OCI-LY3 (cell line): ENCODE data around the gene KRTCAP2.
A peak's percentile ranks its signal among the peaks of the same experiment; 100 is the strongest.

Experiments used
- H2AFZ ChIP-seq: fragments of 200-600, 300-600 bp; shearing (Covaris generic); 2 replicates; pipeline ENCODE4 v1.6.0; 2014; ENCODE audit warnings: antibody characterized with exemption, low read depth, low read length
- H3K27ac ChIP-seq: fragments of 200-600, 300-600 bp; sonication (generic); 2 replicates; pipeline ENCODE4 v1.5.1; 2014; ENCODE audit warnings: mild to moderate bottlenecking, low read length, moderate library complexity, mixed read lengths
- H3K27me3 ChIP-seq: fragments of 200-600, 300-600 bp; sonication (generic); 2 replicates; pipeline ENCODE4 v1.6.1; 2014; ENCODE audit warnings: low read depth, low read length, mixed read lengths
- H3K36me3 ChIP-seq: fragments of 200-600, 300-600 bp; sonication (generic); replicated peaks from 2 replicates; pipeline ENCODE3; 2014; ENCODE audit warnings: low read depth, low read length, mixed read lengths
- H3K4me1 ChIP-seq: fragments of 300-600, 200-600 bp; sonication (generic); 2 replicates; pipeline ENCODE4 v1.6.1; 2014; ENCODE audit warnings: low read length, mixed read lengths
- H3K4me2 ChIP-seq: fragments of 200-600, 300-600 bp; sonication (generic); 2 replicates; pipeline ENCODE4 v1.6.1; 2014; ENCODE audit warnings: low read length, mixed read lengths
- H3K4me3 ChIP-seq: fragments of 300-600, 200-600 bp; sonication (generic); 2 replicates; pipeline ENCODE4 v1.5.1; 2014; ENCODE audit warnings: antibody characterized with exemption, mild to moderate bottlenecking, low read length, moderate library complexity
- H3K79me2 ChIP-seq: fragments of 300-600, 200-600 bp; shearing (Covaris generic); 2 replicates; pipeline ENCODE4 v1.6.1; 2014; ENCODE audit warnings: mild to moderate bottlenecking, low read length, mixed read lengths
- H3K9ac ChIP-seq: fragments of 300-600, 200-600 bp; shearing (Covaris generic); 2 replicates; pipeline ENCODE4 v1.6.0; 2014; ENCODE audit warnings: mild to moderate bottlenecking, low read length, moderate library complexity
- H3K9me3 ChIP-seq: fragments of 200-600, 300-600 bp; shearing (Covaris generic); 2 replicates; pipeline ENCODE4 v1.6.1; 2014; ENCODE audit warnings: low read length, mixed read lengths; ENCODE audit not compliant: insufficient read depth
- H4K20me1 ChIP-seq: fragments of 200-600, 300-600 bp; sonication (generic); 2 replicates; pipeline ENCODE4 v1.6.1; 2016; ENCODE audit warnings: low read length, mixed read lengths; ENCODE audit not compliant: insufficient read depth
- CTCF ChIP-seq: fragments of 200-600, 300-600 bp; sonication (generic); IDR thresholded peaks from 2 replicates; pipeline ENCODE4 v1.5.1; 2014; ENCODE audit warnings: antibody characterized with exemption, low read length, low read depth
- EZH2phosphoT487 ChIP-seq: fragments of 200-600 bp; shearing (Covaris generic); IDR thresholded peaks from 2 replicates; pipeline ENCODE4 v1.6.1; 2018; ENCODE audit warnings: antibody characterized with exemption, mixed run types, low read depth

Gene KRTCAP2

DNA sequence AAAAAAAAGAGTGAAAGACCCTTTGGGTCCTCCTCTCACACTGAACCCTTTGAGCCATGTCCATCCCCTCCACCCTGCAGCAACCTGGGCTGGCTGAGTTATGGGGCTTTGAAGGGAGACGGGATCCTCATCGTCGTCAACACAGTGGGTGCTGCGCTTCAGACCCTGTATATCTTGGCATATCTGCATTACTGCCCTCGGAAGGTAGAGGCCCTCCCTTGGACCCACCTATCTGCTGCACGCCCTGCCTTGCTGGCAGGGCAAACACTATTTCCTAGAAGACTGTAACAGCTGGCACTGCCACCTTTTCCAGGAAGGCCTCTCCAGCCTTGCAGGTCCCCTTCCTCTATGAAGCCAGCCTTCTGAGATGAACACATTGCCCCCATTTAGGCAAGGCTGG is 36.4 kb downstream of the KRTCAP2 start:
- Histone ChIP-seq H3K9me3 (no peaks in the 10 kb centered on the region), H3K27me3 (no peaks in the 10 kb centered on the region), H3K4me3 (peak overlapping the region; percentile 92), H3K9ac (peak overlapping the region; percentile 52), H3K4me1 (peaks cover 19% of the 10 kb centered on the region), H3K27ac (peak overlapping the region; percentile 19), H2AFZ (no peak overlapping the region), H3K36me3 (peaks cover 14% of the 10 kb centered on the region), H3K79me2 (peaks cover 41% of the 10 kb centered on the region), H4K20me1 (no peaks in the 10 kb centered on the region), H3K4me2 (peak overlapping the region; percentile 79)
- no peak for TF ChIP-seq EZH2phosphoT487
- no peak for TF ChIP-seq CTCF

DNA sequence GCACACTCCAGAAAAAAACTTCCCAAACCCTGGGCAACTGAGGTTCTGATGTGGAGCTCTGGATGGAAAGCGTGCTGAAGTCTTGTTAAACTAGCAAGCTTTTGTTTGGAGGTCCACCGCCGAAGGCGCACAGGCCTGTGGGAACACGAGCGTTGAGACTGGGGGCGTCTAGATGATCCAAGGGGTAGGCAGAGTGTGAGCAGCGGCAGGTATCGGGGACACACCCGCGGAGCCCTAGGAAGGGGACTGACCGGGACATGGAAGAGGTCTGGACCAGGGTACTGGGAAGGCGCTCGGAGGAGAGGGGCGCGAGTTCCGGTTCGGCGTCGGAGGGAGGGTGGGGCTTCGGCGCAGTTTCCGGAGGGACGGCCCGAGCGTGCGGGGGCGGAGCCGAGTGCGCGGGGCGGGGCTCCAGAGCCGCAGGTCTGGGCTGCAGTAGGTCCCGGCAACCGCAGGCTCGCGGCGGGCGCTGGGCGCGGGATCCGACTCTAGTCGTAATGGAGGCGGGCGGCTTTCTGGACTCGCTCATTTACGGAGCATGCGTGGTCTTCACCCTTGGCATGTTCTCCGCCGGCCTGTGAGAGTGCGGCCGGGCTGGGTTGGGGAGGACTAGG is 37.6 kb downstream of the KRTCAP2 start, which contains the start of gene SLC50A1:
TSS of gene SLC50A1 (plus strand) at position 438 of the 614 bp plus-strand sequence. CDS start at position 498, 60 bp downstream.
- peaks cover 41% of the 10 kb centered on the region for H3K79me2 ChIP-seq
- H3K4me3 ChIP-seq, result peak within 1 kb of the TSS; percentile 92
- no peak for TF ChIP-seq EZH2phosphoT487
- TF ChIP-seq CTCF, result no peak
- peak within 1 kb of the TSS; percentile 97 for H3K4me2 ChIP-seq
- peak within 1 kb of the TSS; percentile 87 for H2AFZ ChIP-seq
- peaks cover 14% of the 10 kb centered on the region for H3K36me3 ChIP-seq
- no peaks in the 10 kb centered on the region for H3K27me3 ChIP-seq
- no peaks in the 10 kb centered on the region for H3K9me3 ChIP-seq
- H3K4me1 ChIP-seq, result peaks cover 19% of the 10 kb centered on the region
- H4K20me1 ChIP-seq, result no peaks in the 10 kb centered on the region
- peak within 1 kb of the TSS; percentile 97 for H3K9ac ChIP-seq
- peak within 1 kb of the TSS; percentile 75 for H3K27ac ChIP-seq

GRCh38 chr1:155134880-155135414 is 38.2 kb downstream of the KRTCAP2 start:
- peak overlapping the region; percentile 61 for H3K27ac ChIP-seq
- no peaks in the 10 kb centered on the region for H3K27me3 ChIP-seq
- H3K9me3 ChIP-seq, result no peaks in the 10 kb centered on the region
- H3K36me3 ChIP-seq, result peaks cover 14% of the 10 kb centered on the region
- H3K4me1 ChIP-seq, result peaks cover 19% of the 10 kb centered on the region
- peak overlapping the region; percentile 97 for H3K9ac ChIP-seq
- peak overlapping the region; percentile 87; the same call in 1 of the 2 replicates for H2AFZ ChIP-seq
- peak overlapping the region; percentile 97 for H3K4me2 ChIP-seq
- no peaks in the 10 kb centered on the region for H4K20me1 ChIP-seq
- H3K79me2 ChIP-seq, result peaks cover 37% of the 10 kb centered on the region
- peak overlapping the region; percentile 92 for H3K4me3 ChIP-seq
- no peak for TF ChIP-seq CTCF
- no peak for TF ChIP-seq EZH2phosphoT487

- no peak overlapping the region for H2AFZ ChIP-seq
- no peak for TF ChIP-seq CTCF
- TF ChIP-seq EZH2phosphoT487, result no peak
- peaks cover 14% of the 10 kb centered on the region for H3K36me3 ChIP-seq
- no peak overlapping the region for H3K27ac ChIP-seq
- H3K4me1 ChIP-seq, result peaks cover 17% of the 10 kb centered on the region
- no peak overlapping the region for H3K9ac ChIP-seq
- peaks cover 30% of the 10 kb centered on the region for H3K79me2 ChIP-seq
- H3K9me3 ChIP-seq, result no peaks in the 10 kb centered on the region
- peak overlapping the region; percentile 92; the same call in 1 of the 2 replicates for H3K4me3 ChIP-seq
- no peaks in the 10 kb centered on the region for H4K20me1 ChIP-seq
- H3K4me2 ChIP-seq, result peak overlapping the region; percentile 97
- no peaks in the 10 kb centered on the region for H3K27me3 ChIP-seq
Measured at GRCh38 chr1:155134322-155134721, 38.8 kb downstream of the KRTCAP2 start.
